RWPE2 (cell line): ENCODE measurements around the gene EPB41.

Experiments
- ATAC-seq: fragments of 200-7000 bp; cut with Tn5 transposase; 3 replicates; pipeline ENCODE4 v1.9.1; 2021; ENCODE audit warnings: low read depth
- DNase-seq: peaks from one replicate; pipeline ENCODE4 v3.0.0-alpha.2; 2020; ENCODE audit warnings: low spot score
- H3K27ac ChIP-seq: fragments of 450-650 bp; 2 replicates; pipeline ENCODE4 v1.5.1; 2017; ENCODE audit warnings: mild to moderate bottlenecking; ENCODE audit not compliant: poor library complexity, severe bottlenecking
- H3K27me3 ChIP-seq: fragments of 250-450 bp; sonication (Bioruptor Pico); 2 replicates; pipeline ENCODE4 v1.5.1; 2021; ENCODE audit warnings: mild to moderate bottlenecking, moderate library complexity; ENCODE audit not compliant: insufficient read depth, poor library complexity, severe bottlenecking
- H3K36me3 ChIP-seq: fragments of 250-450 bp; sonication (Bioruptor Pico); 2 replicates; pipeline ENCODE4 v1.5.1; 2020; ENCODE audit warnings: low read depth, mild to moderate bottlenecking, moderate library complexity
- H3K4me1 ChIP-seq: fragments of 250-450 bp; sonication (Bioruptor Pico); 2 replicates; pipeline ENCODE4 v1.5.1; 2021; ENCODE audit warnings: mild to moderate bottlenecking, moderate library complexity; ENCODE audit not compliant: insufficient read depth, poor library complexity, severe bottlenecking
- H3K4me3 ChIP-seq: fragments of 250-450 bp; sonication (Bioruptor Pico); 2 replicates; pipeline ENCODE4 v1.5.1; 2021; ENCODE audit warnings: mild to moderate bottlenecking, moderate library complexity; ENCODE audit not compliant: severe bottlenecking
- H3K9me3 ChIP-seq: fragments of 250-450 bp; sonication (Bioruptor Pico); 2 replicates; pipeline ENCODE4 v1.5.1; 2021; ENCODE audit warnings: mild to moderate bottlenecking, moderate library complexity; ENCODE audit not compliant: severe bottlenecking
- TF ChIP-seq, protein P1 (sequence below): fragments of 450-650 bp; IDR thresholded peaks from one replicate; pipeline ENCODE4 v1.5.1; 2017; ENCODE audit warnings: mild to moderate bottlenecking, moderate library complexity; ENCODE audit not compliant: poor library complexity, severe bottlenecking

Gene EPB41

DNA sequence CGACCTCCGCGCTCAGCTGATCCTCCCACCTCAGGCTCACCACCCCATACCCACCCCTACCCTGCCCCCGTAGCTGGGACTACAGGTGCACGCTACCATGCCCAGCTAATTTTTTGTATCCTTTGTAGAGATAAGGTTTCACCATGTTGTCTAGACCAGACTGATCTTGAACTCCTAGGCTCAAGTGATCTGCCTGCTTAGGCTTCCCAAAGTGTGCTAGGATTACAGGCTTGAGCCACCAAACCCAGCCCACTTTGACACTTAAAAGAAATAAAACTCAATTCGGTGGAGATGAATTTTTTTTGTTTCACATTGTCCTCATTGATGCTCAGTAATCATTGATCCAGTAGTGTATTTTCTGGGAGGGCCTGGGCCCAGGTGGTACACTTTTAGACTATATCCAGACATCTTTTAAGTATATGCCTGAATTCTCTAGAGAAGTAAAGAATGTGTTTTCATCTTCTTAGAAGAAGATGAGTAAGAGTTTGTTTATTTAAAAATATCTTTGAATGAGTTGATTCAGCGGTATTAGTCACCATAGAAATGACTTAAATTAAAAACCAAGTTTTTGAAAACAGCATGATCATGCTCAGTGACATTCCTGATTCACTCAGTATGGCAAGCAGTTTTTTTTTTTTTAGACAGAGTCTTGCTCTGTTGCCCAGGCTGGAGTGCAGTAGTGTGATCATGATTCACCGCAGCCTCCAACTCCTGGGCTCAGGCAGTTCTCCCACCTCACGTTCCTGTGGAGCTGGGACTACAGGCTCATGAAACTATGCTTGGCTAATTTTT, 57.8 kb downstream of the EPB41 start:
- H3K27ac ChIP-seq: peak overlapping the region; percentile 21
- DNase-seq (no peak), ATAC-seq (peak; percentile 85)

DNA sequence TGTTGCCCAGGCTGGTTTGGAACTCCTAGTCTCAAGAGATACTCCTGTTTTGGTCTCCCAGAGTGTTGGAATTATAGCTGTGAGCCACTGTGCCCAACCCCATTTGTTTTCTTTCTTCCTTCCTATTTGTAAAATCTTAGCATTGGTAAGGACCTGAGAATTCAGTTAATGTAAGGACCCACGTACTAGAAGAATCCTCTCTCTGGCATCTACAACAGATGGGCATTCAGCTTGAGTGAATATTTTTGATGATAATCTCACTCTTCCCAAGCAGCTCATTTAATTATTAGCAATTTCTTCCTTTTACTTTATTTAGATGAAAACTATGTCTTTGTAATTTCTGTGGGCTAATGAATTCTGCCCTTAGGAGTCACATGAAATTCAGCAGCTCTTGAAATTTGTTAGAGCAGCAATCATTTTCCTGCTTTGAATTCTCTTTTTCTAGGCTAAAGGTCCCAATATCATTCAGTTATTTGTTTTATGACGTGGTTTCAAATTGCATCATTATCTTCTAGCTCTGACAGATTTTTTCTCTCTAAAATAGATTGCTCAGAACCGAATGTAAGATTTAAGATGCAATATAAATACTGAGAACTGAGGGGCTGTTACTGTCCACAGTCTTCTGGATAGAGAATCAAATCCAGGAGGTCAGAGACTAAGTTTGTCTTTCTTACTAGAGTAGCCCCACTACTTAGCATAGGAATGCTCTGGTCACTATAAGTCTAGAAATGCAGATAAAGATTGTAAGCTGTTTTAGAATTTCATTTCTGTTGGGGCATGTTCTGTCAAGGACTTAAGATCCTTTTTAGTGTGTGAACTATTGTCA, 59.4 kb downstream of the EPB41 start:
- Histone ChIP-seq H3K27ac (no peak overlapping the region), H3K9me3 (no peaks in the 10 kb centered on the region), H3K36me3 (no peaks in the 10 kb centered on the region), H3K4me3 (no peak overlapping the region), H3K4me1 (peaks cover 22% of the 10 kb centered on the region), H3K27me3 (no peaks in the 10 kb centered on the region)
- ATAC-seq (no peak), DNase-seq (no peak)
- TF ChIP-seq, protein P1, sequence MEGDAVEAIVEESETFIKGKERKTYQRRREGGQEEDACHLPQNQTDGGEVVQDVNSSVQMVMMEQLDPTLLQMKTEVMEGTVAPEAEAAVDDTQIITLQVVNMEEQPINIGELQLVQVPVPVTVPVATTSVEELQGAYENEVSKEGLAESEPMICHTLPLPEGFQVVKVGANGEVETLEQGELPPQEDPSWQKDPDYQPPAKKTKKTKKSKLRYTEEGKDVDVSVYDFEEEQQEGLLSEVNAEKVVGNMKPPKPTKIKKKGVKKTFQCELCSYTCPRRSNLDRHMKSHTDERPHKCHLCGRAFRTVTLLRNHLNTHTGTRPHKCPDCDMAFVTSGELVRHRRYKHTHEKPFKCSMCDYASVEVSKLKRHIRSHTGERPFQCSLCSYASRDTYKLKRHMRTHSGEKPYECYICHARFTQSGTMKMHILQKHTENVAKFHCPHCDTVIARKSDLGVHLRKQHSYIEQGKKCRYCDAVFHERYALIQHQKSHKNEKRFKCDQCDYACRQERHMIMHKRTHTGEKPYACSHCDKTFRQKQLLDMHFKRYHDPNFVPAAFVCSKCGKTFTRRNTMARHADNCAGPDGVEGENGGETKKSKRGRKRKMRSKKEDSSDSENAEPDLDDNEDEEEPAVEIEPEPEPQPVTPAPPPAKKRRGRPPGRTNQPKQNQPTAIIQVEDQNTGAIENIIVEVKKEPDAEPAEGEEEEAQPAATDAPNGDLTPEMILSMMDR: no peak

More for the DNA sequence above, 57.8 kb downstream of the EPB41 start:
- Histone ChIP-seq H3K27me3 (no peaks in the 10 kb centered on the region), H3K4me3 (no peak overlapping the region), H3K9me3 (no peaks in the 10 kb centered on the region), H3K4me1 (peaks cover 22% of the 10 kb centered on the region), H3K36me3 (no peaks in the 10 kb centered on the region)
- TF ChIP-seq, protein P1: no peak

DNA sequence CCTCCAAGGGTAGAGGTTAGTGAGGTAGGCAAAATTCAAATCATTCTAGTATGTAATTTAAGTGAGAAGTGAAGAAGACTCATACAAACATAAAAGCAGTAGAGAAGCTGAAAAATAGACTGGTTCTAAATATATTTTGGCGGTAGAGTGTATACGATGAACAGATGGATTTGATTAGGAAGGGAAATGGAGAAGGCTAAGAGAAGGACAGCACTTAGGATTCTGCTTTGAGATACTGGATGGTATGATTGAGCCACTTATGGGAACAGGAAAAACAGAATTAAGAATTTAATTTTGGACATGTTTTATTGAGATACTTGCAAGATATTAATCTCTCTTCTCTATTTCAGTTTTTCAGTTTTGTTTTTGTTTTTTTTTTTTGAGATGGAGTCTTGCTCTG, 60.1 kb downstream of the EPB41 start:
- Histone ChIP-seq H3K27ac (no peak overlapping the region), H3K9me3 (no peaks in the 10 kb centered on the region), H3K4me3 (no peak overlapping the region), H3K36me3 (no peaks in the 10 kb centered on the region), H3K4me1 (peaks cover 22% of the 10 kb centered on the region), H3K27me3 (no peaks in the 10 kb centered on the region)
- ATAC-seq (no peak), DNase-seq (no peak)
- TF ChIP-seq, protein P1: no peak

DNA sequence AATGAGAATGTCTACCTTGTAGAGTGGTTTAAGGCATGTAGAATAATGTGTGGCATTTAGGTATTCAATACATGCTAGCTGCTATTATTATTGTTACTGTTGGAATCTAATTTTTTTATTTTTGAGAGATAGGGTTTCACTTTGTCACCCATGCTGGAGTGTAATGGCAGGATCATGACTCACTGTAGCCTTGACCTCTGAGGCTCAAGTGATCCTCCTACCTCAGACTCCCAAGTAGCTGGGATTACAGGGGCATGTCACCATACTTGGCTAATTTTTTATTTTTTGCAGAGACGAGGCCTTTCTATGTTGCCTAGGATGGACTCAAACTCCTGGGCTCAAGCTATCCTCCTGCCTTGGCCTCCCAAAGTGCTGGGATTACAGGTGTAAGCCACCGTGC, 61.9 kb downstream of the EPB41 start:
- Histone ChIP-seq H3K36me3 (no peaks in the 10 kb centered on the region), H3K27me3 (no peaks in the 10 kb centered on the region), H3K27ac (no peak overlapping the region), H3K9me3 (no peaks in the 10 kb centered on the region), H3K4me3 (no peak overlapping the region), H3K4me1 (peaks cover 22% of the 10 kb centered on the region)
- ATAC-seq (no peak), DNase-seq (no peak)
- TF ChIP-seq, protein P1: no peak
